Measurements from ENCODE around the gene ARHGAP31. TPM values are rescaled to one million over a fixed set of nuclear protein-coding genes. Genes with fewer than 3 reads are reported as not detected.

ARHGAP31 gene
- total and polyA plus RNA-seq, 9 donors: 6.3 to 41.4 (median 21.3) TPM

- intact Hi-C loops (cut with DNase I): no loop called here
- no peak overlapping the region for H3K27ac ChIP-seq
- H3K4me3 ChIP-seq: no peak overlapping the region
- no peak for DNase-seq
- no peaks in the 10 kb centered on the region for H3K36me3 ChIP-seq
- no peaks in the 10 kb centered on the region for H3K27me3 ChIP-seq
- WGBS, 3 donors: 81 to 89% (median 84%) methylated on average over 2 of the region's 2 CpGs
- no peaks in the 10 kb centered on the region for H3K9me3 ChIP-seq
- no peaks in the 10 kb centered on the region for H3K4me1 ChIP-seq (ENCODE audit: insufficient read depth)
- no peak for TF ChIP-seq CTCF (IDR thresholded peaks at IDR 0.05)
- no peak for TF ChIP-seq EP300 (IDR thresholded peaks at IDR 0.05)
- no peak for TF ChIP-seq POLR2A (IDR thresholded peaks at IDR 0.05)
Observed at GRCh38 chr3:119396870-119397269, 102.7 kb downstream of the ARHGAP31 start.

GRCh38 chr3:119400466-119400865, 106.3 kb downstream of the ARHGAP31 start:
- TF ChIP-seq CTCF (IDR thresholded peaks at IDR 0.05) (no peak), POLR2A (IDR thresholded peaks at IDR 0.05) (no peak), EP300 (IDR thresholded peaks at IDR 0.05) (no peak)
- no peak overlapping the region for H3K27ac ChIP-seq
- H3K4me1 ChIP-seq (ENCODE audit: insufficient read depth): no peaks in the 10 kb centered on the region
- no peaks in the 10 kb centered on the region for H3K36me3 ChIP-seq
- no peaks in the 10 kb centered on the region for H3K27me3 ChIP-seq
- 80 to 94% (median 89%) methylated on average over 5 of the region's 5 CpGs for WGBS, 3 donors
- DNase-seq: no peak
- no peaks in the 10 kb centered on the region for H3K9me3 ChIP-seq
- intact Hi-C loops (cut with DNase I): no loop called here
- no peak overlapping the region for H3K4me3 ChIP-seq

DNA sequence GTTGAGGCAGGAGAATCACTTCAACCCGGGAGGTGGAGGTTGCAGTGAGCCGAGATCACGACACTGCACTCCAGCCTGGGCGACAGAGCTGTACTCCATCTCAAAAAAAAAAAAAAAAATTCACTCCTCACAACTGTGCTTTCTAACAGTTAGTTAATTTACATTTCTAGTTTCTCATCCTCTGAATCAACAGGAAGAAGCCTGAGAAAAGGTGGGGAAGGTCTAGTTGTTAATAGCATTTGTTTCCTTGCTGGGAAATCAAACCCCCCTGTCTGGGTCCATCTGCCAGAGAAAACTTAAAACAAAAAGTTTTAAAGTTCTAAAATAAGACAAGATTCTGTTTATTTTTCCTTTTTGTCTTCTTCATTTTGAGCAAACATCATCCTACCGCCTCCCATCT, 106.9 kb downstream of the ARHGAP31 start:
- no peak overlapping the region for H3K4me3 ChIP-seq
- no peak for DNase-seq
- H3K36me3 ChIP-seq: no peaks in the 10 kb centered on the region
- no peak overlapping the region for H3K27ac ChIP-seq
- no peaks in the 10 kb centered on the region for H3K27me3 ChIP-seq
- H3K9me3 ChIP-seq: no peaks in the 10 kb centered on the region
- TF ChIP-seq EP300 (IDR thresholded peaks at IDR 0.05) (no peak), POLR2A (IDR thresholded peaks at IDR 0.05) (no peak), CTCF (IDR thresholded peaks at IDR 0.05) (no peak)
- no peaks in the 10 kb centered on the region for H3K4me1 ChIP-seq (ENCODE audit: insufficient read depth)
- intact Hi-C loops (cut with DNase I): no loop called here
- WGBS, 3 donors: 74 to 84% (median 81%) methylated on average over 5 of the region's 5 CpGs

GRCh38 chr3:119401503-119402440, 107.6 kb downstream of the ARHGAP31 start:
- WGBS, 3 donors: 83 to 86% (median 84%) methylated on average over 36 of the region's 36 CpGs
- H3K27ac ChIP-seq: no peak overlapping the region
- no peaks in the 10 kb centered on the region for H3K4me1 ChIP-seq (ENCODE audit: insufficient read depth)
- no peak overlapping the region for H3K4me3 ChIP-seq
- TF ChIP-seq POLR2A (IDR thresholded peaks at IDR 0.05) (no peak), EP300 (IDR thresholded peaks at IDR 0.05) (no peak), CTCF (IDR thresholded peaks at IDR 0.05) (no peak)
- no peaks in the 10 kb centered on the region for H3K9me3 ChIP-seq
- H3K36me3 ChIP-seq: no peaks in the 10 kb centered on the region
- no peaks in the 10 kb centered on the region for H3K27me3 ChIP-seq
- intact Hi-C loops (cut with DNase I): no loop called here
- DNase-seq: no peak
